Testis (tissue), 2 donors: ENCODE results near the gene NEURL1.

ENCODE experiments used
- CTCF ChIP-seq, 3 experiments: fragments of 450-650 bp in 2 of 3; fragments of 200-600 bp in 1 of 3; sonication (generic) in 1 of 3; IDR thresholded peaks; one replicate each; pipeline ENCODE4 v1.5.1; 2016 to 2019; ENCODE audit warnings: antibody characterized with exemption in 3 of 3, mild to moderate bottlenecking in 2 of 3, moderate library complexity in 1 of 3
- POLR2A ChIP-seq: fragments of 450-650 bp; IDR thresholded peaks from one replicate; pipeline ENCODE4 v1.6.1; 2017; ENCODE audit warnings: antibody characterized with exemption, mild to moderate bottlenecking, moderate library complexity

GRCh38 chr10:103548581-103549348 is 55.3 kb downstream of the NEURL1 start:
- TF ChIP-seq CTCF (IDR thresholded peaks at IDR 0.05) (no peak), POLR2A (no peak)
